ENCODE data around the gene GCHFR. TPM values are rescaled to one million over a fixed set of nuclear protein-coding genes. Genes with fewer than 3 reads are reported as not detected.
A peak's percentile ranks its signal among the peaks of the same experiment; 100 is the strongest.

The GCHFR gene
- total RNA-seq, 1 donor from 2014 or later = 44.7 TPM

DNA sequence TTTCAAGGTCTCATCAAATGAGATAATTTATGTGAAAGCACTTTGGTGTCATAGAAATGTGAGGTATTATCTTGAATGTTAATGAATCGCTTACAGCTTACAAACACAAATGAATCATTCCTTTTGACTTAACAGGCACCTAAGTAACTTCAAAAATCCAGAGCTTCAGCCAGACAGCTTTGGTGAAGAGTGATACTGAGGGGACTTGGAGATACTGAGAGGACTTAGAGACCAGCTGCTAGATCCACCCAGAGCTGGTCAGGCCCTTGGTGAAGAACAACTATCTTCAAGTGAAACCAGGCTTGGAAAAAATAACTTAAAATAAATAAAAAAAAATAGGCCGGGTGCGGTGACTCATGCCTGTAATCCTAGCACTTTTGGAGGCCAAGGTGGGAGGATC, 26.9 kb downstream of the GCHFR start:
- H3K27me3 Mint-ChIP-seq (ENCODE audit: low read depth) = no peaks in the 10 kb centered on the region
- no peak for DNase-seq (ENCODE audit: low spot score)

DNA sequence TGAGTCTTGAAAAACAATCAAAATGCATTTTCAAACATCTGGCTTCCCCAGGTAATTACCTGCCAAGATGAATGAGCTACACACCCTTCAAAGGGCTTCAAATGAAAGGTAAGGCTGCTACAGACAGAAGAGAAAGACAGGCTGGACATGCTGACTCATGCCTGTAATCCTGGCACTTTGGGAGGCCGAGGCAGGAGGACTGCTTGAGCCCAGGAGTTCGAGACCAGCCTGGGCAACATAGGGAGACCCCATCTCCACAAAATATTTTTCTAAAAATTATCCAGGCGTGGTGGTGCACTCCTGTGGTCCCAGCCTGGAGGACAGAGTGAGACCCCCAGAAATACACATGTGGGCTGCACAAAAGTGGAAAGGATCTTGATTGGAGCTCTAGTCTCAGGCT, 28.5 kb downstream of the GCHFR start:
- intact Hi-C loops (cut with micrococcal nuclease) = no loop called here
- no peak overlapping the region for H3K4me3 Mint-ChIP-seq (ENCODE audit: low read depth)
- H3K36me3 Mint-ChIP-seq (ENCODE audit: low read depth) = peaks cover 10% of the 10 kb centered on the region
- peaks cover 18% of the 10 kb centered on the region for H3K4me1 Mint-ChIP-seq (ENCODE audit: low read depth)
- H3K27me3 Mint-ChIP-seq (ENCODE audit: low read depth) = no peaks in the 10 kb centered on the region
- no peaks in the 10 kb centered on the region for H3K9me3 Mint-ChIP-seq
- no peak for DNase-seq (ENCODE audit: low spot score)
- H3K27ac Mint-ChIP-seq = no peak overlapping the region

More for the DNA sequence above, 26.9 kb downstream of the GCHFR start:
- Mint-ChIP-seq H3K36me3 (ENCODE audit: low read depth) (peaks cover 10% of the 10 kb centered on the region), H3K9me3 (no peaks in the 10 kb centered on the region), H3K4me3 (ENCODE audit: low read depth) (no peak overlapping the region), H3K27ac (no peak overlapping the region), H3K4me1 (ENCODE audit: low read depth) (peaks cover 20% of the 10 kb centered on the region)
- intact Hi-C loops (cut with micrococcal nuclease) = no loop called here

DNA sequence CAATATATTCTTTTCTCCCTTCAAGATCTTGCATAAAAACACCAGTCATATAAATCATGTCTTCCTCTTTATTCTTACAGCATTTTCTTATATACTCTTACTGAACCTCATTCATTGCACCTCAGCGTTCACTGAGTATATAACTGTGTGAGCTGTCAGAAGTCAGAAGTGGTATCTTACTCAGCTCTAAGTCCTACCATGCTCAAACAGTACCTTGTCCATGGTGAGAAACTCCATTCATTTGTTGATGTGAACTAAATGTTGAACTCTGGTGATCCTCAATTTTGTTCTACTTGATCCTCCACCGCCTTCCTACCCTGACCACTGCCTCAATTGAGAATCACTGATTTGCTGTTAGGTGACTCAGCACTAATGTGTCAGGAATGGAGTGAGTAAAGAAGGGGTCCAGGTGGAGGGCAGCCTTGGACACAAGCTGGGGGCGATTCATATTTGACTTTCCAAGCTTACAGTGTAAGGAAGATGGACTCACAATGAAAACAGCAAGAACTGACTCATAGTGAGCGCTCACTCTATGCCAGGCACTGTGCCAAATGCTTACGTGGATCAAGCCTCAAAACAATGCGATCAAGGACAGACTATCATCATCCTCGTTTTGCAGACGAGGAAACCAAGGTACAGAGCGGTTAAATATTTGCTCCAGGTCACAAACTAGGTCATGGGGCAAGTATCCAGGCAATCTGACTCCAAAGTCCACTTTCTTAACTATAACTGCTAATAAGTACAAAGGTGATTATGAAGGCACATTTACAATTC, 29.5 kb downstream of the GCHFR start:
- Mint-ChIP-seq H3K4me3 (ENCODE audit: low read depth) (no peak overlapping the region), H3K4me1 (ENCODE audit: low read depth) (peaks cover 15% of the 10 kb centered on the region), H3K27me3 (ENCODE audit: low read depth) (no peaks in the 10 kb centered on the region), H3K27ac (peak overlapping the region; percentile 42), H3K9me3 (no peaks in the 10 kb centered on the region), H3K36me3 (ENCODE audit: low read depth) (peaks cover 17% of the 10 kb centered on the region)
- no peak for DNase-seq (ENCODE audit: low spot score)
- intact Hi-C loops (cut with micrococcal nuclease) = no loop called here

DNA sequence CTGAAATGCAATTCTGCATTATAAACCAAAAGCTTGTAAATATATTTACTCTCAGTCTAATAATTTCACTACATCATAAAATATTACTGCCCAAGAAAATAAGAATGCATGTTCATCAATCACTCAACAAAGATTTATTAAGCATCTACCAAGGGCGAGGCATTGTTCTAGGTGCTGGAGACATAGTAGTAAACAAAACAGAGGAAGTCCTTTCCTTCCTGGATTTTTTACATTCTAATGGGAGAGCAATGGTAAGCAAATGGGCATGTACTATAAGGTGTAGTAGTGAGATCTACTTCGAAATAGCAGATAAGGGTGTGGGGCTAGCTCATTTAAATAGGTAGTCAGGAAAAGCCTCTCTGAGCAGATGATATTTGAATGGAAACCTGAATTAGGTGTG, 32.2 kb downstream of the GCHFR start:
- no peak for DNase-seq (ENCODE audit: low spot score)
- Mint-ChIP-seq H3K9me3 (no peaks in the 10 kb centered on the region), H3K4me3 (ENCODE audit: low read depth) (no peak overlapping the region), H3K27me3 (ENCODE audit: low read depth) (no peaks in the 10 kb centered on the region), H3K36me3 (ENCODE audit: low read depth) (peaks cover 24% of the 10 kb centered on the region), H3K4me1 (ENCODE audit: low read depth) (peaks cover 16% of the 10 kb centered on the region), H3K27ac (no peak overlapping the region)
- intact Hi-C loops (cut with micrococcal nuclease) = no loop called here

DNA sequence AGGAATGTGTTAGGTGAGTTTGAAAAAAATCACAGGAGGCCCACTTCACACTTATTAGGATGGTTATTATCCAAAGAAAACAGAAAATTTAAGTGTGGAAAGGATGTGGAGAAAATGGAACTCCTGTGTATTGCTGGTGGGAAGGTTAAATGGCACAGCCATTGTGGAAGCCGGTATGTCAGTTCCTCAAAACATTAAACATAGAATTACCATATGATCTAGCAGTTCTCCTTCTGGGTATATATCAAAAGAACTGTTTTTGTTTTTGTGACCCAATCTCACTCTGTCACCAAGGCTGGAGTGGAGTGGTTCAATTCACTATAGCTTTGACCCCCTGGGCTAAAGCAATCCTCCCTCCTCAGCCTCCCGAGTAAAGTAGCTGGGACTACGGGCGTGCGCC, 32.6 kb downstream of the GCHFR start:
- no peak for DNase-seq (ENCODE audit: low spot score)
- intact Hi-C loops (cut with micrococcal nuclease) = no loop called here
- Mint-ChIP-seq H3K36me3 (ENCODE audit: low read depth) (peaks cover 26% of the 10 kb centered on the region), H3K9me3 (no peaks in the 10 kb centered on the region), H3K4me3 (ENCODE audit: low read depth) (no peak overlapping the region), H3K4me1 (ENCODE audit: low read depth) (peaks cover 16% of the 10 kb centered on the region), H3K27ac (no peak overlapping the region), H3K27me3 (ENCODE audit: low read depth) (no peaks in the 10 kb centered on the region)

DNA sequence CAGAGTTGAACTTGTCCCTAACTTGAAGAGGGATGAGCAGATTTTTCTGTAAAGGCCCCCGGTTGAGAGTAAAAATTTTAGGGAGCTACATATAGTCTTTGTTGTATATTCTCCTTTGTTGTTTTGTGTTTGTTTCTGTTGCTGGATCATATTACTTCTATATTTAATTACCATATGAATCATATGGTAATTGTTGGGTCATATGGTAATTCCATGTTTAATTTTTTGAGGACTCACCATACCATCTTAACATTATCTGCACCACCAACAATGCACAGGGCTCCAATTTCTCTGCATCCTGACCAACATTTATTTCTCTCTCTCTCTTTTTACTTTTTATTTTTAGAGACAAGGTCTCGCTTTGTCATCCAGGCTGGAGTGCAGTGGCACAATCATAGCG, 35.7 kb downstream of the GCHFR start:
- DNase-seq (ENCODE audit: low spot score) = no peak
- intact Hi-C loops (cut with micrococcal nuclease) = no loop called here
- Mint-ChIP-seq H3K27me3 (ENCODE audit: low read depth) (no peaks in the 10 kb centered on the region), H3K4me3 (ENCODE audit: low read depth) (no peak overlapping the region), H3K4me1 (ENCODE audit: low read depth) (peaks cover 14% of the 10 kb centered on the region), H3K27ac (peak overlapping the region; percentile 1), H3K36me3 (ENCODE audit: low read depth) (peaks cover 20% of the 10 kb centered on the region), H3K9me3 (no peaks in the 10 kb centered on the region)

DNA sequence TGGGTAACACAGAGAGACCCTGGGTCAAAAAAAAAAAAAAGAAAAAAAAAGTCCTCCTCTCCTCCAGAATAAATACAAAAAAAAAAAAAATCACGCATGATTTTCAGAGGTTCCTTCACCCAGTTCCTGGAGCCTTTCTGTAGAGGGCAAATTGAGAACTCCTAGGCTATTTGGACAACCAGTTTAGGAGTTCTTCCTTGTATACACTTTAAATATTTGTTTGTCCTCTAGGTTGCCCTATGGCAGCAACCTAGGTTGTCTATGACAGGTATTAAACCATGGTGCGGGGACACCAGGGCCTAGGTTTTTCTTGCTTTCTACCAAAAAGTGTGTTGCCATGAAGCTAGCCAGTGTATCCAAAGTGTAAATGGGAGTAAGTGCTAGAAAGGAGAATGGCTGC, 39.2 kb downstream of the GCHFR start:
- no peak for DNase-seq (ENCODE audit: low spot score)
- no peaks in the 10 kb centered on the region for H3K9me3 Mint-ChIP-seq
- H3K4me1 Mint-ChIP-seq (ENCODE audit: low read depth) = peaks cover 15% of the 10 kb centered on the region
- intact Hi-C loops (cut with micrococcal nuclease) = no loop called here
- no peak overlapping the region for H3K4me3 Mint-ChIP-seq (ENCODE audit: low read depth)
- H3K27ac Mint-ChIP-seq = no peak overlapping the region
- no peaks in the 10 kb centered on the region for H3K27me3 Mint-ChIP-seq (ENCODE audit: low read depth)
- H3K36me3 Mint-ChIP-seq (ENCODE audit: low read depth) = peaks cover 16% of the 10 kb centered on the region

DNA sequence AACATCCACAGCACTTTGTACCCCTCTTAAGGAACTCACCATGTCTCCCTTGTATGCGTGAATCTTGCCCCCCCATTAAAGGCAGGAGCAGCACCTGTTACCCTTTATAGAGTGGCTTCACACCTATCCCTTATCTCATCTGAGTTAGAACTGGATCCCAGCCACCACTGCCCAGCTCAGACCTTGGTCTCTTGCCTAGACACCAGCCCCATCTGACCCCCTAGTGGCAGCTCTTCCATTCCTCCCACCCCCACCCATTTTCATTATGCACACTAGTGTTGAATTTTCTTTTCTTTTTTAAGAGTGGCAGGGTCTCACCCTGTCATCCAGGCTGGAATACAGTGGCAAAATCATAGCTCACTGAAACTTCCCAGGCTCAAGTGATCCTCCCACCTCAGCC, 39.8 kb downstream of the GCHFR start:
- no peak for DNase-seq (ENCODE audit: low spot score)
- peaks cover 12% of the 10 kb centered on the region for H3K36me3 Mint-ChIP-seq (ENCODE audit: low read depth)
- intact Hi-C loops (cut with micrococcal nuclease) = no loop called here
- no peak overlapping the region for H3K27ac Mint-ChIP-seq
- H3K9me3 Mint-ChIP-seq = no peaks in the 10 kb centered on the region
- H3K4me1 Mint-ChIP-seq (ENCODE audit: low read depth) = peaks cover 17% of the 10 kb centered on the region
- H3K27me3 Mint-ChIP-seq (ENCODE audit: low read depth) = no peaks in the 10 kb centered on the region
- no peak overlapping the region for H3K4me3 Mint-ChIP-seq (ENCODE audit: low read depth)

DNA sequence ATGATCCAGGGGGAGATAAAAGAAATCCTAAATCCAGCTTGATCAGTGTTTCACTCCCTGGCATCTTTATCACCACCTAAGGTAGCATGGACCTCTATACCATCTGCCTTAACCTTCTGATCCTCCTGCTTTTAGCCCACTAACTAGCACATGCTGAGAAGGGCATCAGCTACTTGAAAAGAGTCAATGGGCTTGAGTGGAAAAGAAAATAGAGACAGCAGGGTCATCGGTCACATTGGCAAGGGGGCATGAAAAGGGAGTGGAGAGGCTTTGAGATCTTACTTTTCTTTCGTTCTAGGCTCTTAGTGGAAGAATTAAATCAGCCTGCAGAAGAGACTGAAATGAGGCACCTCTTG, 42.8 kb downstream of the GCHFR start:
- H3K4me1 Mint-ChIP-seq (ENCODE audit: low read depth) = peaks cover 21% of the 10 kb centered on the region
- H3K36me3 Mint-ChIP-seq (ENCODE audit: low read depth) = peaks cover 22% of the 10 kb centered on the region
- intact Hi-C loops (cut with micrococcal nuclease) = loop anchor here (1.0 kb wide), 5 partner anchors 38 to 425 kb away; partner anchors contain the start of genes CHP1, RMDN3, SPINT1 and VPS18
- no peaks in the 10 kb centered on the region for H3K9me3 Mint-ChIP-seq
- DNase-seq (ENCODE audit: low spot score) = no peak
- no peaks in the 10 kb centered on the region for H3K27me3 Mint-ChIP-seq (ENCODE audit: low read depth)
- H3K4me3 Mint-ChIP-seq (ENCODE audit: low read depth) = peak overlapping the region; percentile 96
- H3K27ac Mint-ChIP-seq = peak overlapping the region; percentile 98

DNA sequence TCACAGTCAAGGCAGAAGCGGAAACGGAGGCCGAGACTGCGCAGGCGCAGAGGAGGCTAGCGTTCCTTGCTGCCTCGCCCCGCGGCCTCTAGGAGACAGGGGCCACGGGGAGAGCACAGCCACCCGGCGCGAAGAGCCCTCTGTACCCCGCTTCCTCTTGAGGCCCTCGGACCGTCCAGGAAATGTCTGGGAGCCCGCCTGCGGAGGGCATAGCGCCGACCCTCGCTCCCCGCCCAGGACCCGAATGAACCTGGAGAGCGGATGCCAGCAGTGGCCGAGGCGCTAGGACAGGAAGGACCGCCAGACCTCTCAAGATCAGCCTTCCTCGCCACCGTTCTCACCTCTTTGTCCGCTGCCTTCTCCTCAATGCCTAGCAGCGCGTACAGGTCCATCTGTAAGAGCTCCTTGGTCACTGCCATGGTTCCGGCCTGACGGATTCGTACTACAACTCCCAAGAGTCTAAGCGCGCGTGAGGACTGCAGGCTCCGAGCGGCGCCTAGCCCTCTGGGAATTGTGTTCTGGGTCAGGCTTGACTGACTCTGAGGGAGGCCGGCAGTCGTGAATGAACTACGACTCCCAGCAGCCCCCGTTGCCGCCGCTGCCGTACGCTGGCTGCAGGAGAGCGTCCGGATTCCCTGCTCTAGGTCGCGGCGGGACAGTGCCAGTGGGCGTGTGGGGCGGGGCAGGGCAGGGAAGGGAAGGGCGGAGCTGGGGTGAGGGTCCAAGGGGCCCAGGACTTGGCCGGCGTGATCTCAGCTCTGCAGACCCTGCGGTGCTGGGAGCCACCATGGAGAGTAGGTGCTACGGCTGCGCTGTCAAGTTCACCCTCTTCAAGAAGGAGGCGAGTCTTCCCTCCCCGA, 43.4 kb downstream of the GCHFR start, which contains the start of the genes DNAJC17 and ZFYVE19:
Gene DNAJC17 (minus strand): TSS at position 446 of the 860 bp plus-strand sequence. CDS start 27 bp downstream, at position 419.
Gene ZFYVE19 (plus strand): TSS at position 62 of the 860 bp plus-strand sequence. CDS start 501 bp downstream, at position 563.
- intact Hi-C loops (cut with micrococcal nuclease) = loop anchor here (1.0 kb wide), 5 partner anchors 37 to 424 kb away; partner anchors contain the start of genes CHP1, RMDN3, SPINT1 and VPS18
- Mint-ChIP-seq H3K27ac (peak within 1 kb of the TSS; percentile 98), H3K9me3 (no peaks in the 10 kb centered on the region), H3K4me3 (ENCODE audit: low read depth) (peak within 1 kb of the TSS; percentile 96), H3K36me3 (ENCODE audit: low read depth) (peaks cover 22% of the 10 kb centered on the region), H3K4me1 (ENCODE audit: low read depth) (peaks cover 18% of the 10 kb centered on the region), H3K27me3 (ENCODE audit: low read depth) (no peaks in the 10 kb centered on the region)
- peak; percentile 93 for DNase-seq (ENCODE audit: low spot score)

DNA sequence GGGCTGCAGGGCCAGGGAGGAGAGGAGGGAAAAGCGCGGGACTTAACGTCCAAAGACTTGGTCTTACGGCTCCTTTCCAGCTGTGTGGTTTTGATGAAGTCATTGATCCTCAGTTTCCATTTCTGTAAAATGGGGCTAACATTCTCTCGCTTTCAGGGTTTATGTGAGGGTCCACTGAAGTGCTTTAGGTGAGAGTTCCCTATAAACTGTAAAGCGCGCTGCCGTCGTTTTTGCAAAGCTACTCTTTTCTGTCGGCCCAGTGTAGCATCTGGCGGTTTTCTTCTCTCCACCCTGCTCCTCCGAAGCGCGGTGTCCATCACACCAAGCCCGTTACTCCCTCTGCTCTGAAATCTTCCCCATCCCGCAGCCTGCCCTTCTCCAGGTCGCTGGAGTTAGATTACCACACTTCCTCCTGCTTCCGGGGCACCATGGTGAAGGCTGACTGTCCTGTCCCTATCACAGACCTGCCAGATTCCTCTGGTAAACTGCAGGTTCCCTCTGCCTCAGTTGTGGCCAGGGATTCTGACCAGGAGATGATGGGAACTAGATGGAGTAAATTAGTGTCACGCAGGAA, 44.1 kb downstream of the GCHFR start:
- DNase-seq (ENCODE audit: low spot score) = no peak
- Mint-ChIP-seq H3K4me3 (ENCODE audit: low read depth) (peak overlapping the region; percentile 96), H3K27ac (peak overlapping the region; percentile 63), H3K27me3 (ENCODE audit: low read depth) (no peaks in the 10 kb centered on the region), H3K4me1 (ENCODE audit: low read depth) (peaks cover 18% of the 10 kb centered on the region), H3K36me3 (ENCODE audit: low read depth) (peaks cover 27% of the 10 kb centered on the region), H3K9me3 (no peaks in the 10 kb centered on the region)
- intact Hi-C loops (cut with micrococcal nuclease) = loop anchor here (1.0 kb wide), 5 partner anchors 36 to 423 kb away; partner anchors contain the start of genes CHP1, RMDN3, SPINT1 and VPS18

DNA sequence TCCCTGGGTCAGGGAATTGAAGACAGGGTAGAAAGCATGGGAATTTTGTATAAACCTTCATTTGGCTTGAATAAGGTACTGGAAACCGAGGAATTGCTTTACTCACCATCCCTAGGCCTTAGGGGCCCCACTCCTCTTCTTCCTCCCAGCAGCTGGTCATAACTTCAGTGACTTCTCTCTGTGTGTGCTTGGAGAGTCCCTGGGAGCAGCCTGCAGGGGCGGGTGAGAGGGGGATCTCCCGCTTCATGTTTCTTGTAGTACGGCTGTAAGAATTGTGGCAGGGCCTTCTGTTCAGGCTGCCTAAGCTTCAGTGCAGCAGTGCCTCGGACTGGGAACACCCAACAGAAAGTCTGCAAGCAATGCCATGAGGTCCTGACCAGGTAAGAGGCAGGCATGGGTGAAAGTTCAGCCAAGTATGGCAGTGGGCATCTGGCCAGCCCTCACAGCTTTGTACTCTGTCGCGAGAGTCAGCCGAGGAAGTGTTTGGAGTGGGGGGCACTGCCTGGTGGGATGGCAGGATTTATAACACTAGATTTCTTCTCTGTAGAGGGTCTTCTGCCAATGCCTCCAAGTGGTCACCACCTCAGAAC, 45.1 kb downstream of the GCHFR start:
- H3K36me3 Mint-ChIP-seq (ENCODE audit: low read depth) = peaks cover 31% of the 10 kb centered on the region
- intact Hi-C loops (cut with micrococcal nuclease) = no loop called here
- H3K27ac Mint-ChIP-seq = no peak overlapping the region

More for the DNA sequence above, 45.1 kb downstream of the GCHFR start:
- Mint-ChIP-seq H3K4me3 (ENCODE audit: low read depth) (peak overlapping the region; percentile 96), H3K4me1 (ENCODE audit: low read depth) (peaks cover 18% of the 10 kb centered on the region), H3K27me3 (ENCODE audit: low read depth) (no peaks in the 10 kb centered on the region), H3K9me3 (no peaks in the 10 kb centered on the region)
- no peak for DNase-seq (ENCODE audit: low spot score)
